Thyroid gland (tissue), 4 donors: Measurements from ENCODE around the gene STARD9. TPM values are rescaled to one million over a fixed set of nuclear protein-coding genes. Genes with fewer than 3 reads are reported as not detected.

Source experiments
- DNase-seq, 2 donors: peaks; one replicate each; pipeline ENCODE4 v3.0.0-alpha.2; 2019
- H3K27ac ChIP-seq, 3 donors: fragments of 200-600 bp; sonication (generic); 1 replicate in 2 of 3; 2 replicates in 1 of 3; pipeline ENCODE4 v1.5.1; 2016 to 2019; ENCODE audit warnings: mild to moderate bottlenecking in 1 of 3, moderate library complexity in 1 of 3
- H3K27me3 ChIP-seq: fragments of 200-600 bp; sonication (generic); one replicate; pipeline ENCODE4 v1.5.1; 2019
- H3K36me3 ChIP-seq, 2 donors: fragments of 200-600 bp; sonication (generic); one replicate each; pipeline ENCODE4 v1.5.1; 2016 to 2019
- H3K4me1 ChIP-seq, 2 donors: fragments of 200-600 bp; sonication (generic); one replicate each; pipeline ENCODE4 v1.5.1; 2017 to 2019
- H3K4me3 ChIP-seq, 3 donors: fragments of 200-600 bp; sonication (generic); replicated peaks in 1 of 3; 1 replicate in 2 of 3; 2 replicates in 1 of 3; pipeline ENCODE4 v1.5.1; 2016; ENCODE audit warnings: mild to moderate bottlenecking in 1 of 3
- H3K9me3 ChIP-seq: fragments of 200-600 bp; sonication (generic); one replicate; pipeline ENCODE4 v1.5.1; 2017
- CTCF ChIP-seq, 6 experiments: fragments of 200-600 bp in 3 of 6; fragments of 450-650 bp in 3 of 6; sonication (generic) in 3 of 6; IDR thresholded peaks; one replicate each; pipeline ENCODE4 v1.5.1; 2016 to 2019; ENCODE audit warnings: antibody characterized with exemption in 6 of 6, mild to moderate bottlenecking in 2 of 6, inconsistent platforms in 1 of 6, moderate library complexity in 1 of 6
- POLR2A ChIP-seq, 2 donors: fragments of 450-650 bp; IDR thresholded peaks; one replicate each; pipeline ENCODE4 v1.6.1; 2017; ENCODE audit warnings: antibody characterized with exemption in 2 of 2, mild to moderate bottlenecking in 2 of 2, moderate library complexity in 1 of 2
- WGBS, 2 donors: methylation state at CpG; one replicate each; pipeline ENCODE4 v1.1.5; 2017; 5-methylcytosine and 5-hydroxymethylcytosine counted together
- intact Hi-C: fragments of 100-400 bp; cut with DNase I; formaldehyde crosslinking; loops from one replicate; pipeline ENCODE4 v1.15.1; 2023
- total RNA-seq, 4 donors: library from RNA; depleted of rRNA; stranded (reverse); fragments of >200 nt; gene quantifications; one replicate each; pipeline ENCODE4 v1.2.3, GENCODE V29; 2016

Gene STARD9
- total RNA-seq, 4 donors from 2014 or later: 6.4 to 23.4 (median 10.1) TPM

GRCh38 chr15:42707068-42707467 lies 131.7 kb downstream of the STARD9 start:
- Histone ChIP-seq H3K27ac (no peak overlapping the region), H3K36me3 (no peaks in the 10 kb centered on the region), H3K4me3 (no peak overlapping the region), H3K9me3 (no peaks in the 10 kb centered on the region), H3K27me3 (no peaks in the 10 kb centered on the region), H3K4me1 (peaks cover 0 to 3% of the 10 kb centered on the region in 2 donors)
- TF ChIP-seq CTCF (IDR thresholded peaks at IDR 0.05) (no peak), POLR2A (IDR thresholded peaks at IDR 0.05) (no peak)
- intact Hi-C loops: no loop called here
- WGBS, 2 donors: 81 to 82% methylated on average over 2 of the region's 2 CpGs
- DNase-seq: no peak

GRCh38 chr15:42707873-42708544 lies 132.6 kb downstream of the STARD9 start:
- Histone ChIP-seq H3K9me3 (no peaks in the 10 kb centered on the region), H3K27ac (no peak overlapping the region), H3K27me3 (no peaks in the 10 kb centered on the region), H3K4me3 (no peak overlapping the region), H3K36me3 (no peaks in the 10 kb centered on the region), H3K4me1 (peaks cover 0 to under 1% of the 10 kb centered on the region in 2 donors)
- intact Hi-C loops: no loop called here
- 82 to 89% methylated on average over 3 of the region's 3 CpGs for WGBS, 2 donors
- TF ChIP-seq CTCF (IDR thresholded peaks at IDR 0.05): no peak
- no peak for TF ChIP-seq POLR2A (IDR thresholded peaks at IDR 0.05)
- no peak for DNase-seq

- 83% methylated on average over 2 of the region's 2 CpGs for WGBS, 2 donors
- Histone ChIP-seq H3K36me3 (no peaks in the 10 kb centered on the region), H3K27me3 (no peaks in the 10 kb centered on the region), H3K9me3 (no peaks in the 10 kb centered on the region), H3K4me1 (no peaks in the 10 kb centered on the region), H3K4me3 (no peak overlapping the region), H3K27ac (no peak overlapping the region)
- TF ChIP-seq POLR2A (IDR thresholded peaks at IDR 0.05) (no peak), CTCF (IDR thresholded peaks at IDR 0.05) (no peak)
- intact Hi-C loops: no loop called here
- no peak for DNase-seq
These were observed 135.3 kb downstream of the STARD9 start for GRCh38 chr15:42710662-42711061.

GRCh38 chr15:42711746-42712145 lies 136.3 kb downstream of the STARD9 start:
- no peaks in the 10 kb centered on the region for H3K4me1 ChIP-seq
- 89 to 97% methylated on average over 3 of the region's 3 CpGs for WGBS, 2 donors
- no peak overlapping the region for H3K4me3 ChIP-seq
- intact Hi-C loops: no loop called here
- H3K9me3 ChIP-seq: no peaks in the 10 kb centered on the region
- H3K36me3 ChIP-seq: no peaks in the 10 kb centered on the region
- TF ChIP-seq POLR2A (IDR thresholded peaks at IDR 0.05) (no peak), CTCF (IDR thresholded peaks at IDR 0.05) (no peak)
- no peaks in the 10 kb centered on the region for H3K27me3 ChIP-seq
- DNase-seq: no peak
- H3K27ac ChIP-seq: no peak overlapping the region

GRCh38 chr15:42712584-42712983 lies 137.2 kb downstream of the STARD9 start:
- H3K27me3 ChIP-seq: no peaks in the 10 kb centered on the region

More at GRCh38 chr15:42712584-42712983, 137.2 kb downstream of the STARD9 start:
- no peak for DNase-seq
- intact Hi-C loops: no loop called here
- 95 to 97% methylated on average over 4 of the region's 4 CpGs for WGBS, 2 donors
- no peak overlapping the region for H3K27ac ChIP-seq
- H3K4me3 ChIP-seq: no peak overlapping the region
- no peaks in the 10 kb centered on the region for H3K4me1 ChIP-seq
- H3K36me3 ChIP-seq: no peaks in the 10 kb centered on the region
- H3K9me3 ChIP-seq: no peaks in the 10 kb centered on the region
- no peak for TF ChIP-seq POLR2A (IDR thresholded peaks at IDR 0.05)
- no peak for TF ChIP-seq CTCF (IDR thresholded peaks at IDR 0.05)
